Mammary epithelial cell (primary cell): ENCODE measurements around the gene CCL4L2.

Experiments used
- CTCF ChIP-seq, 2 donors: IDR thresholded peaks in 1 of 2; conservative IDR thresholded peaks in 1 of 2; 2 replicates each; pipeline ENCODE4 v1.5.1; 2011 to 2012; ENCODE audit warnings: inconsistent platforms in 2 of 2, low read length in 2 of 2, mild to moderate bottlenecking in 2 of 2, control low read depth in 1 of 2, low read depth in 1 of 2; ENCODE audit not compliant: insufficient read depth in 1 of 2; ENCODE audit errors: extremely low read depth in 1 of 2
- EZH2 ChIP-seq: IDR thresholded peaks from 2 replicates; pipeline ENCODE4 v1.6.1; 2012; ENCODE audit warnings: low read length, inconsistent platforms, borderline replicate concordance

DNA sequence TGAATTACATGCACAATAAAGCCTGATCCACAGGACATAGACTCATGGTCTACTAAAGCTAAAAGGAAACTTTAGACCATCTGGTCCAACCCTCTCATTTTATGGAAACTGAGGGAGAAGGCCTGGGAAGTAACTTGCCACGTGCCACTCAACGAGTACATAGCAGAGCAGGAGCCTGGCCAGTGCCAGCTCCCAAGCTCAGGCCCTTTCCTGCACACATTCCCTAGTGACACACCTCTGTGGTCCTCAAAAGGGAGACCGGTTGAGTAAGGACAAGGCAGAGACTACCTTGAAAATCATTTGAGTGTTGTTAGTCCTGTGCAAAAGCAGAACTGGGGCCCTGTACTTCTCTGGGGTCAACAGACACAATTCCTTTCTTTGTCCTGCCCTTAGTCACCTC lies 2.8 kb downstream of the CCL4L2 start:
- TF ChIP-seq CTCF (conservative IDR thresholded peaks at IDR 0.05 in 1 of 2, IDR thresholded peaks at IDR 0.05 in 1 of 2; ENCODE audit: extremely low read depth in 1 of 2, insufficient read depth in 1 of 2, low read depth in 1 of 2, low read length in 2 of 2) (no peak), EZH2 (no peak)
